OCI-LY1 (cell line): Measurements from ENCODE around the gene PRKG1.

ENCODE experiments used
- H2AFZ ChIP-seq: fragments of 200-600 bp; sonication (generic), shearing (Covaris generic); 2 replicates; pipeline ENCODE4 v1.6.0; 2014; ENCODE audit warnings: antibody characterized with exemption, mild to moderate bottlenecking, low read length
- H3F3A ChIP-seq: fragments of 200-600 bp; sonication (generic), shearing (Covaris generic); 2 replicates; pipeline ENCODE4 v1.6.0; 2014; ENCODE audit warnings: mild to moderate bottlenecking, antibody characterized with exemption, low read length, moderate library complexity; ENCODE audit not compliant: insufficient read depth
- H3K27ac ChIP-seq: fragments of 200-600 bp; sonication (generic); 2 replicates; pipeline ENCODE4 v1.5.1; 2014; ENCODE audit warnings: low read length, mixed run types, mild to moderate bottlenecking, low read depth; ENCODE audit not compliant: poor library complexity, severe bottlenecking
- H3K27me3 ChIP-seq: fragments of 200-600 bp; sonication (generic); 2 replicates; pipeline ENCODE4 v1.6.0; 2014; ENCODE audit warnings: antibody characterized with exemption, mild to moderate bottlenecking, low read length, moderate library complexity; ENCODE audit not compliant: insufficient read depth
- H3K36me3 ChIP-seq: fragments of 200-600 bp; sonication (generic); 2 replicates; pipeline ENCODE4 v1.6.1; 2014; ENCODE audit warnings: mild to moderate bottlenecking, antibody characterized with exemption, low read length, moderate library complexity, mixed read lengths; ENCODE audit not compliant: insufficient read depth
- H3K4me1 ChIP-seq: fragments of 200-600 bp; sonication (generic); 2 replicates; pipeline ENCODE4 v1.5.1; 2014; ENCODE audit warnings: mild to moderate bottlenecking, low read length, moderate library complexity; ENCODE audit not compliant: insufficient read depth, severe bottlenecking
- H3K4me2 ChIP-seq: fragments of 200-600 bp; sonication (generic), shearing (Covaris generic); 2 replicates; pipeline ENCODE4 v1.6.1; 2014; ENCODE audit warnings: low read length
- H3K4me3 ChIP-seq: fragments of 200-600 bp; sonication (generic); 2 replicates; pipeline ENCODE4 v1.5.1; 2014; ENCODE audit warnings: low read length, low read depth, mild to moderate bottlenecking, mixed read lengths; ENCODE audit not compliant: poor library complexity, severe bottlenecking
- H3K79me2 ChIP-seq: fragments of 200-600 bp; shearing (Covaris generic); 2 replicates; pipeline ENCODE4 v1.6.1; 2016; ENCODE audit warnings: mixed run types, low read length, mixed read lengths; ENCODE audit not compliant: insufficient read depth
- H3K9ac ChIP-seq: fragments of 200-600 bp; sonication (generic), shearing (Covaris generic); 2 replicates; pipeline ENCODE4 v1.6.1; 2014; ENCODE audit warnings: mild to moderate bottlenecking, low read length, mixed read lengths
- H3K9me2 ChIP-seq: fragments of 200-600 bp; sonication (generic), shearing (Covaris generic); 2 replicates; pipeline ENCODE4 v1.6.1; 2014; ENCODE audit warnings: low read depth, mild to moderate bottlenecking, low read length, mixed read lengths
- H3K9me3 ChIP-seq: fragments of 200-600 bp; shearing (Covaris generic); 2 replicates; pipeline ENCODE4 v1.6.1; 2014; ENCODE audit warnings: low read length, mixed read lengths
- H4K20me1 ChIP-seq: fragments of 200-600 bp; sonication (generic), shearing (Covaris generic); 2 replicates; pipeline ENCODE4 v1.6.0; 2016; ENCODE audit warnings: mild to moderate bottlenecking, low read length; ENCODE audit not compliant: insufficient read depth
- CTCF ChIP-seq: fragments of 200-600 bp; sonication (generic), shearing (Covaris generic); IDR thresholded peaks from 2 replicates; pipeline ENCODE4 v1.5.1; 2017; ENCODE audit warnings: mild to moderate bottlenecking, antibody characterized with exemption, low read length, moderate library complexity, mixed read lengths
- EZH2 ChIP-seq: fragments of 200-600 bp; sonication (generic), shearing (Covaris generic); IDR thresholded peaks from 2 replicates; pipeline ENCODE4 v1.8.0; 2017; ENCODE audit warnings: borderline replicate concordance, mixed run types, mild to moderate bottlenecking, antibody characterized with exemption, low read length, moderate library complexity, mixed read lengths

Gene PRKG1

GRCh38 chr10:51079331-51079730 lies 5.0 kb downstream of the PRKG1 start:
- no peaks in the 10 kb centered on the region for H4K20me1 ChIP-seq
- H3F3A ChIP-seq = no peaks in the 10 kb centered on the region
- no peak overlapping the region for H3K4me3 ChIP-seq
- H3K9me2 ChIP-seq = no peaks in the 10 kb centered on the region
- no peak overlapping the region for H3K27ac ChIP-seq
- no peak overlapping the region for H3K9ac ChIP-seq
- no peaks in the 10 kb centered on the region for H3K36me3 ChIP-seq
- no peak for TF ChIP-seq EZH2
- TF ChIP-seq CTCF = no peak
- H3K27me3 ChIP-seq = no peaks in the 10 kb centered on the region
- no peak overlapping the region for H3K4me2 ChIP-seq
- no peaks in the 10 kb centered on the region for H3K4me1 ChIP-seq
- no peak overlapping the region for H2AFZ ChIP-seq
- no peaks in the 10 kb centered on the region for H3K79me2 ChIP-seq
- H3K9me3 ChIP-seq = no peaks in the 10 kb centered on the region

GRCh38 chr10:51079766-51080165 lies 5.5 kb downstream of the PRKG1 start:
- Histone ChIP-seq H3F3A (no peaks in the 10 kb centered on the region), H3K4me1 (no peaks in the 10 kb centered on the region), H3K79me2 (no peaks in the 10 kb centered on the region), H3K27ac (no peak overlapping the region), H3K9ac (no peak overlapping the region), H2AFZ (no peak overlapping the region), H3K4me2 (no peak overlapping the region), H3K27me3 (no peaks in the 10 kb centered on the region), H3K9me2 (no peaks in the 10 kb centered on the region), H3K9me3 (no peaks in the 10 kb centered on the region), H4K20me1 (no peaks in the 10 kb centered on the region), H3K36me3 (no peaks in the 10 kb centered on the region), H3K4me3 (no peak overlapping the region)
- TF ChIP-seq CTCF (no peak), EZH2 (no peak)

- Histone ChIP-seq H2AFZ (no peak overlapping the region), H3K27ac (no peak overlapping the region)
- TF ChIP-seq CTCF = no peak
Observed at GRCh38 chr10:51080311-51081006, 6.2 kb downstream of the PRKG1 start.

More at GRCh38 chr10:51080311-51081006, 6.2 kb downstream of the PRKG1 start:
- Histone ChIP-seq H3K79me2 (no peaks in the 10 kb centered on the region), H3K4me1 (no peaks in the 10 kb centered on the region), H3K4me3 (no peak overlapping the region), H3K9ac (no peak overlapping the region), H4K20me1 (no peaks in the 10 kb centered on the region), H3K9me3 (no peaks in the 10 kb centered on the region), H3K4me2 (no peak overlapping the region), H3K36me3 (no peaks in the 10 kb centered on the region), H3F3A (no peaks in the 10 kb centered on the region), H3K9me2 (no peaks in the 10 kb centered on the region), H3K27me3 (no peaks in the 10 kb centered on the region)
